Osteocyte (in vitro differentiated cells): ENCODE measurements around the gene TMEM247. TPM values are rescaled to one million over a fixed set of nuclear protein-coding genes. Genes with fewer than 3 reads are reported as not detected.
A peak's percentile ranks its signal among the peaks of the same experiment; 100 is the strongest.

Source experiments
- DNase-seq: peaks from one replicate; pipeline ENCODE4 v3.0.0; 2021; ENCODE audit warnings: mixed read lengths; ENCODE audit not compliant: unreplicated experiment; ENCODE audit errors: extremely low spot score
- H3K27ac Mint-ChIP-seq: one replicate; pipeline ENCODE4 v1.8.0; 2021; ENCODE audit warnings: mild to moderate bottlenecking, mixed read lengths; ENCODE audit not compliant: unreplicated experiment
- H3K27me3 Mint-ChIP-seq: one replicate; pipeline ENCODE4 v1.8.0; 2021; ENCODE audit warnings: mixed read lengths; ENCODE audit not compliant: unreplicated experiment
- H3K36me3 Mint-ChIP-seq: one replicate; pipeline ENCODE4 v1.8.0; 2021; ENCODE audit warnings: mixed read lengths; ENCODE audit not compliant: unreplicated experiment
- H3K4me1 Mint-ChIP-seq: one replicate; pipeline ENCODE4 v1.8.0; 2021; ENCODE audit warnings: mixed read lengths; ENCODE audit not compliant: unreplicated experiment
- H3K4me3 Mint-ChIP-seq: one replicate; pipeline ENCODE4 v1.8.0; 2021; ENCODE audit warnings: mild to moderate bottlenecking, moderate library complexity, mixed read lengths; ENCODE audit not compliant: unreplicated experiment
- H3K9me3 Mint-ChIP-seq: one replicate; pipeline ENCODE4 v1.8.0; 2021; ENCODE audit warnings: mixed read lengths; ENCODE audit not compliant: unreplicated experiment
- CTCF ChIP-seq: fragments of 200-600 bp; sonication (generic); IDR thresholded peaks from 2 replicates; pipeline ENCODE4 v1.5.0; 2021; ENCODE audit warnings: antibody characterized with exemption, mild to moderate bottlenecking, moderate library complexity
- total RNA-seq: library from RNA; stranded (reverse); gene quantifications from 2 replicates; pipeline ENCODE4 v1.2.1, GENCODE V29; 2021

Gene TMEM247
- total RNA-seq, 1 donor from 2014 or later, result not detected

GRCh38 chr2:46456789-46457188 lies 22.6 kb upstream of the TMEM247 start:
- H3K36me3 Mint-ChIP-seq, result no peaks in the 10 kb centered on the region
- H3K4me1 Mint-ChIP-seq, result peaks cover 3% of the 10 kb centered on the region
- DNase-seq, result peak; percentile 70
- no peak for TF ChIP-seq CTCF
- H3K9me3 Mint-ChIP-seq, result no peaks in the 10 kb centered on the region
- no peak overlapping the region for H3K4me3 Mint-ChIP-seq
- H3K27me3 Mint-ChIP-seq, result peaks cover 11% of the 10 kb centered on the region
- H3K27ac Mint-ChIP-seq, result no peak overlapping the region

GRCh38 chr2:46458763-46459500 lies 20.4 kb upstream of the TMEM247 start:
- no peak for DNase-seq
- no peak overlapping the region for H3K4me3 Mint-ChIP-seq
- H3K4me1 Mint-ChIP-seq, result peaks cover 3% of the 10 kb centered on the region
- H3K27ac Mint-ChIP-seq, result no peak overlapping the region
- TF ChIP-seq CTCF, result no peak
- no peaks in the 10 kb centered on the region for H3K36me3 Mint-ChIP-seq
- H3K9me3 Mint-ChIP-seq, result no peaks in the 10 kb centered on the region
- H3K27me3 Mint-ChIP-seq, result peaks cover 4% of the 10 kb centered on the region

- H3K9me3 Mint-ChIP-seq, result no peaks in the 10 kb centered on the region
- H3K27me3 Mint-ChIP-seq, result no peaks in the 10 kb centered on the region
- DNase-seq, result no peak
- H3K27ac Mint-ChIP-seq, result no peak overlapping the region
- peaks cover 5% of the 10 kb centered on the region for H3K4me1 Mint-ChIP-seq
- no peak for TF ChIP-seq CTCF
- no peaks in the 10 kb centered on the region for H3K36me3 Mint-ChIP-seq
- H3K4me3 Mint-ChIP-seq, result no peak overlapping the region
Observed at GRCh38 chr2:46459694-46460093, 19.7 kb upstream of the TMEM247 start.

GRCh38 chr2:46460241-46460921 lies 19.0 kb upstream of the TMEM247 start:
- DNase-seq, result peak; percentile 72
- H3K36me3 Mint-ChIP-seq, result no peaks in the 10 kb centered on the region
- H3K4me1 Mint-ChIP-seq, result peaks cover 5% of the 10 kb centered on the region
- H3K4me3 Mint-ChIP-seq, result no peak overlapping the region
- H3K9me3 Mint-ChIP-seq, result no peaks in the 10 kb centered on the region
- no peak overlapping the region for H3K27ac Mint-ChIP-seq
- no peak for TF ChIP-seq CTCF
- no peaks in the 10 kb centered on the region for H3K27me3 Mint-ChIP-seq

- H3K27me3 Mint-ChIP-seq, result no peaks in the 10 kb centered on the region
- no peak overlapping the region for H3K27ac Mint-ChIP-seq
- peak; percentile 90 for DNase-seq
- TF ChIP-seq CTCF, result peak; percentile 97
- no peak overlapping the region for H3K4me3 Mint-ChIP-seq
- H3K4me1 Mint-ChIP-seq, result peaks cover 5% of the 10 kb centered on the region
- H3K9me3 Mint-ChIP-seq, result no peaks in the 10 kb centered on the region
- H3K36me3 Mint-ChIP-seq, result no peaks in the 10 kb centered on the region
Observed at GRCh38 chr2:46461011-46461674, 18.2 kb upstream of the TMEM247 start.
